Fibroblast of lung (primary cell): Measurements from ENCODE around the gene TTC22.

ENCODE experiments used
- EZH2 ChIP-seq: IDR thresholded peaks from 2 replicates; pipeline ENCODE4 v1.5.1; 2012; ENCODE audit warnings: low read length, control low read depth, mild to moderate bottlenecking; ENCODE audit errors: missing control alignments
- TF ChIP-seq, protein P1 (sequence below), 2 donors: IDR thresholded peaks in 1 of 2; conservative IDR thresholded peaks in 1 of 2; 1 replicate in 1 of 2; 2 replicates in 1 of 2; pipeline ENCODE4 v1.5.1; 2011 to 2012; ENCODE audit warnings: low read length in 2 of 2, control low read depth in 1 of 2, inconsistent platforms in 1 of 2, low read depth in 1 of 2, mild to moderate bottlenecking in 1 of 2

DNA sequence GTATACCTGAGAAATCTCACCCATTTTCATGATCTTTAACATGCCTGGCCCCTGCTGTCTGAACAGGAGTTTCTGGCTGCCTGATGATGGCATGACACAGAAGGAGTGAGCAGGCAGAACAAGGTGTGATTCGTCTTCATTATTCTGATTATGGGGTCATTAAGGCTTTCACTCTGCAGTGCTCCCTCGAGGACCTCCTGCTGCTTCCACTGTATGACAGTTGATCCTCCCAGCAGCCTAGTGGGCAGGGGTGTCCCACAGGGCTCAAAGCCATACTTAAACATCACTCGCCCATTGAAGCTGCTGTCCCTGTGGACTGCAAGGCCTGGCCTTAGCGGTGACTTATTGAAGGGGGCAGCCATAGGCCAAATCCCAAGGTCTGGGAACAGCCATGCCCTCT is 24.1 kb downstream of the TTC22 start:
- TF ChIP-seq, protein P1, sequence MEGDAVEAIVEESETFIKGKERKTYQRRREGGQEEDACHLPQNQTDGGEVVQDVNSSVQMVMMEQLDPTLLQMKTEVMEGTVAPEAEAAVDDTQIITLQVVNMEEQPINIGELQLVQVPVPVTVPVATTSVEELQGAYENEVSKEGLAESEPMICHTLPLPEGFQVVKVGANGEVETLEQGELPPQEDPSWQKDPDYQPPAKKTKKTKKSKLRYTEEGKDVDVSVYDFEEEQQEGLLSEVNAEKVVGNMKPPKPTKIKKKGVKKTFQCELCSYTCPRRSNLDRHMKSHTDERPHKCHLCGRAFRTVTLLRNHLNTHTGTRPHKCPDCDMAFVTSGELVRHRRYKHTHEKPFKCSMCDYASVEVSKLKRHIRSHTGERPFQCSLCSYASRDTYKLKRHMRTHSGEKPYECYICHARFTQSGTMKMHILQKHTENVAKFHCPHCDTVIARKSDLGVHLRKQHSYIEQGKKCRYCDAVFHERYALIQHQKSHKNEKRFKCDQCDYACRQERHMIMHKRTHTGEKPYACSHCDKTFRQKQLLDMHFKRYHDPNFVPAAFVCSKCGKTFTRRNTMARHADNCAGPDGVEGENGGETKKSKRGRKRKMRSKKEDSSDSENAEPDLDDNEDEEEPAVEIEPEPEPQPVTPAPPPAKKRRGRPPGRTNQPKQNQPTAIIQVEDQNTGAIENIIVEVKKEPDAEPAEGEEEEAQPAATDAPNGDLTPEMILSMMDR (conservative IDR thresholded peaks at IDR 0.05 in 1 of 2, IDR thresholded peaks at IDR 0.05 in 1 of 2; ENCODE audit: low read depth in 1 of 2, low read length in 2 of 2): no peak
- no peak for TF ChIP-seq EZH2
